GM21737 (cell line): Measurements from ENCODE around the gene KAZN.

Experiments used
- ATAC-seq: cut with Tn5 transposase; IDR thresholded peaks from one replicate; pipeline ENCODE4 v1.9.1; 2021; ENCODE audit warnings: mild to moderate bottlenecking, moderate library complexity; ENCODE audit not compliant: unreplicated experiment

Gene KAZN

DNA sequence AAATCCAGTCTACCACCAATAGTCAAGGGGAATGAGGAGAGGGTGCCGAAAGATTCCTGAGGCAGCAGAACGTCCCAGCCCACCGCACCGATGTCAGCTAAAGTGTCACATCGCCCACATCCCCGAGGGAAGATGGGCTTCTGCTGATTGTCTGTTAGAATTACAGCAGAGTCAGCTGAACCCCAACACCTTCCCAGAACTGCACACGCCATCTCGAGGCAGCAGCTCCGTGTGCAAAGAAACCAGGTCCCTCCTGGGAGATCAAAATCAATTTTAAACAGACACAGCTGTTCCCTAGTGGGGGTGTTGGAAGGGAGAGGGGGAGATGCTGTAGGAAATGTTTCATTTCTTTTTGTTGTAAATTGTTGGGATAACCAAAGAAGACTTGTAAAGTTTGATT lies 12.8 kb upstream of the KAZN start:
- ATAC-seq, result no peak

DNA sequence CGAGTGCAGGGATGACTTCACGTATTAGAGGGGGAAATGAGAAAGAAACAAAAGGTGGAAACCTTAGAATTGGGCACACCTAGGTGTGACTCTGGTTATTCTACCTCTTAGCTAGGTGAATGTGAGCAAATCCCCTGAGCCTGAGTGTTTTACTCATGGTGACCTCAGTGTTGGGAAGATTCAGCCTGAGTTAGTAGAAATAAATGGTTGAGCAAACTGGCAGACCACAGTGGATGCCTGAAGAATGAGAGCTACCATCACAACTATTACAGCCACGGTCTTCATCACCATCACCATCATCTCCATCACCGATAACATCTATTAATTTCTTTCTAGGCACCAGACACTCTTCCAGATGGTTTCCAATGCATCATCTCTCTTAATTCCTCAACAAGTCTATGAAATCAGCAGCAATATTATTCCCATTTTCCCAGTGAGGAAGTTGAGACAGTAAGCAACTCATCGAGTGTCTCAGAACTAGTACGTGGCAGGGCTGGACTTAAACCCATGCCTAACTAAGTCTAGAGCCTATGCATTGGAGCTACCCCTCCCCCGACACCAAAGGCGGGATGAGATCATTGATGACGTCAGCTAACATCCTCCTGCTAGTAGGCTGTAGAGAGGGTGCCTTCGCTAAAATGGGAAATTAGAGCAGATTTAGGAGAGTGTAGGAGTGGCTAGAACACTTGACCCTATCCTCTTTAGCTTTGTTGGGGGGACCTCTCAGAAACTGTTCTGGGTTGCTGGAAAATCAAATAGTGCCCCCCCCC lies 7.9 kb upstream of the KAZN start:
- no peak for ATAC-seq

DNA sequence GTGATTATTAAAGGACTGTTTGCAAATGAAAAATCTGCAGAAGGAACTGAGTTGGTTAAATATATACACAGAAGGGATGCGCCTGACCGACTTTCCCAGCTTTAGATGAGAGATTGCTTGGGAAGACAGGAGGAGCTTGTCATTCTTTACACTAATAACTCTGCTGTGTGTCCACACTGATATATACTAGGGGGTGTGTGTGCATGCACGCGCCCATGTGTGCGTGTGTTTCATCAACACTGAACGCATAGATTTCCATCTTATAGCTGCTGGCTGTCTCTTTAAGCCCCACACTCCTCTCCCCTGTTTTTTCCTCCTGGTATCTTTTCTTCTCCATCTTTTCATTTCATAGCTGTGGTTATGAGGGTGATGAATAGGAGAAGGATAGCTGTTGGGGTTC lies 6.9 kb upstream of the KAZN start:
- no peak for ATAC-seq

DNA sequence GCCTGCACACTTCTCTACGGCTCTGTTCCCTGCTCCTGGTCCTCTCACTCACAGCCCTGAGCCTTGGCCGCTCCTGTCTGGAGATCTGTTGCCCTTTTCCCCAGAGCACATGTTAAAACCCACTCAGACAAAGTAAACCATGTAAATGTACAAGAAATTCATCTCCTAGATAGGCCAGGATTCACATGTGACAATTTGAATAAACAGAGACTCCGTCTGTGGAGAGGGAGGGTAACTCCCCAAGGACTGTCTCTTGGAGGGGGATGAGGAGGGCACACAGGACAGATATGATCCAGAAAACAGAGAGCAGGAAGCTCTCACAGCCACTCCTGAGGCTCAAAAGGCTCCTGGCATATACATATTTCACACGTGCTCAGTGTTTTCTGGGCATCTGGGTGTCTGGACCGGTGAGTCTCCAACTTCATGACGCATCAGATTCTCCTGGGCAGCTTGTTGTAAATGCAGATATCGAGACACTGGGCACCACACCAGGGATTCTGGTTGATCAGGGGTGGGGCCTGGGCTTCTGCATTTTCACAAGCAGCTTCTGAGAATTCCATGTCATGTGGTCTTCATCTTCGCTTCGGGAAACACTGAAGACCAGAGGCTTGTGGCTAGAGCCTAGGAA lies 6.4 kb upstream of the KAZN start:
- no peak for ATAC-seq

- ATAC-seq, result no peak
Measured at GRCh38 chr1:14593302-14593701, 5.2 kb upstream of the KAZN start.

DNA sequence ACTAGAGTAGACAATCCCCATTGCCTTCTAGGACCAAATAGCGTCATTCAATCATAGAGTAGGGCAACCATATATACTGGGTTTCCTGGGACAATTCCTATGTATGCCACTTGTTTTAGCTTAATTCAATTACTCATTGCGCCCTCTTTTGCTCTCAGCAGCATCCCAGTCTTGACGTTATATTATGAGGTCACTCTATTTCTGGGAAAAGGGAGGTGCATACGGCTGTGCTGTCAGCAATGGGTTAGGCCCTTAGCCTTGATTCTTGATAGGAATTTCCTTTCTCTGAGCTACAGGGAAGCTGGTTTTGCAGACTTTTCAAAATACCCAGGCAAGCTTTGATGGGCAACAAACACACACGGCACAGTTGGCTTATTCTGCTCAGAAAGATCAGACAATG lies 4.4 kb upstream of the KAZN start:
- ATAC-seq, result no peak

- ATAC-seq, result no peak
Measured at GRCh38 chr1:14596591-14596990, 1.9 kb upstream of the KAZN start.

GRCh38 chr1:14597343-14598006 lies 1.0 kb upstream of the KAZN start:
- ATAC-seq, result no peak

GRCh38 chr1:14598007-14598497 lies 433 bp upstream of the KAZN start:
- no peak for ATAC-seq

- ATAC-seq, result no peak
Measured at GRCh38 chr1:14599183-14599791, 802 bp downstream of the KAZN start.

DNA sequence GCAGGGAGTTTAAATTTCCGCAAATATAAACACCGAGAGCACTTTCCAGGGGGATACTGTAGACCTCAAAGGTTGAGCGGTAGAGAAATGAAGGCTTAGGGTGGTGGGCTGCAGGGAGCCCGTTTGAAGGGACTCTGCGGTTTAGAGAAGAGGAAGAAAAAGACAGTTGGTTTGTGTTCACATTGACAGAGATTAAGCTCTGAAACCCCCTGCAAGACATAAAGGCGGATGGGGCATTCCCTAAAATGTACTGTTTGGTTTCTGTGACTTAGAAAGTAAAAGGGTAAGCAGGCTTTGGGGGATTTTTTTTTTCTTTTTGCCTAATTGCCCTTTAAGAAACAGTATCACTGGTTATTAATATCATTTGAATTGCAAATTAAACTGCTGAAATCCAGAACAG lies 1.3 kb downstream of the KAZN start:
- ATAC-seq, result no peak

- no peak for ATAC-seq
Measured at GRCh38 chr1:14600405-14601112, 2.1 kb downstream of the KAZN start.

DNA sequence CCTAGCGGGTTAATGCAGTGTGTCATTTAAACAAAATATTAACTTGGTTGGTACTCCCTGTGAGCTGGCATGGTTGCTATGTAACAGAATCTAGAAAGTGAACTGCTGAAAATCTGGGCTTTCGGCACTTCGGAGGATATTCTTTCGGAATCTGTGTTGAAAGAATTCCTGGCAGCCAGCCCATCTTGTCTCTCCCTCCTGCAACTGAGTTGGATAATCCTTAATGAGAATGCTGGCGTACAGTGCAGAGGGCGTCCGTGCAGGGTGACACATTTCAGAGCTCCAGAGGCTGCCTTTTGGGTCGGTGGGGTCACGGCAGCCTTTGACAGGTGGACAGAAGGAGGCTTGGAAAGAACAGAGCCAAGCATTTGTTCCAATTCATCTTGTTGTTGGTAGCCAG lies 3.7 kb downstream of the KAZN start:
- no peak for ATAC-seq

DNA sequence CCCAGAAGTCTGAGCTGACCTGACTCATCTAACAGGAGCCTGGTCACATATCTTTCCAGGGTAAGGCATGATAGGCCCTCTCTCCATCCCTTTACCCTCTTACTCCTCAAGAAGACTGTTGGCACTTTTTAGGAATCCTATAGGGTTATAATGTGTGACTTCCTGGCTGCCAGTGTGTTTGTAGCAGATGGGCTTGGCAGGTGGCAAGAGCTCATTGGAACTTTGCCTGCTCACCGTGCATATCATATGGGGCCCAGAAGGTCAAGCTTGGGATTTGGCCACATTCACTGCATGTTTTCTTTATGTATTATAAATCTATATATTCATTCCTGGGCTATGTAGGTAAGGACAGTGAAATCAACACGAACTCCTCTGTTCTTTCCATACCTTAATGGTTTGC lies 5.2 kb downstream of the KAZN start:
- no peak for ATAC-seq

- no peak for ATAC-seq
Measured at GRCh38 chr1:14604414-14604813, 5.9 kb downstream of the KAZN start.

- ATAC-seq, result no peak
Measured at GRCh38 chr1:14605945-14606344, 7.5 kb downstream of the KAZN start.

GRCh38 chr1:14606632-14607031 lies 8.1 kb downstream of the KAZN start:
- ATAC-seq, result no peak

- no peak for ATAC-seq
Measured at GRCh38 chr1:14607295-14607694, 8.8 kb downstream of the KAZN start.

DNA sequence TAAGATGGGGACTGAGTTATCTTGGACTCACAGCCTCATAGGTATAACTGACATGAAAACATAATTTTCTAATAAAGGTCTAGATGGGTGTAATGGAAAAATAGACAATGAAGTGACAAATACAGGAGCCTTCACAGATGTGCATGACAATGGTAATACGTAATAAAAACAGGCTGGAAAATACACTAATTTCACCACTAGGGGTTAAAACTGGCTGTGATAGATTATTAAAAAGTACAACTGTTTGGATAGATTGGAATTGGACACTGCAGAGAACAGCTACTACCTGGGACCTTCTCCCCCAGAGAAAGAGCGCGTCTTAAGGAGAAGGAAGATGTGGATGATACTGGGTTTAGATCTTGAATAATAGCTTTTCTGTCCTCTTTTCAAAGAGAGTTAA lies 9.8 kb downstream of the KAZN start:
- ATAC-seq, result no peak

GRCh38 chr1:14610761-14611160 lies 12.3 kb downstream of the KAZN start:
- no peak for ATAC-seq

DNA sequence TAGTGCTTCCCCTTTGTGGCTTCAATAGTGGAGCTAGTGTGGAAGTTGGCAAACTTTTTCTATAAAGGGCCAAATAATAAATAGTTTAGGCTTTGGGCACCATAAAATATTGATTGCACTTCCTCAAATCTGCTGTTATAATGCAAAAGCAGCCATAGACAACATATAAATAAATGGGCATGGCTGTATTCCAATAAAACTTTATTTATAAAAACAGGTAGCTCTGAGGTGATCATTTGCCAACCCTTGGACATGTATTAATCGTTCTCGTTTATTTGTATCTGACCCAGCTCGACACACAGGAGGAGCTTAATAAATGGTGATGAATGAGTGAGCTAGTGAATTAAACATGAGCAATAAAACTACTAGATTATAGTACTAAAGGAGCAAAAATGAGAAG lies 13.3 kb downstream of the KAZN start:
- no peak for ATAC-seq
